Erythroblast (primary cell): ENCODE data around the gene RPL9.
A peak's percentile ranks its signal among the peaks of the same experiment; 100 is the strongest.
"Not testable (repeated sequence)": the region's sequence is repeated elsewhere in the genome, so short reads cannot be mapped to it uniquely, and the experiment has no call there.

ENCODE experiments used
- DNase-seq, 2 experiments: peaks; one replicate each; lab custom pipeline; 2025; lab: John Stamatoyannopoulos, UW
- GATA1 ChIP-seq: IDR thresholded peaks from 2 replicates; pipeline ENCODE4 v1.6.1; 2011; ENCODE audit warnings: low read depth, mild to moderate bottlenecking, control low read depth, low read length, moderate library complexity
- POLR2A ChIP-seq: IDR thresholded peaks from 2 replicates; pipeline ENCODE4 v1.6.1; 2011; ENCODE audit warnings: mild to moderate bottlenecking, low read length

The RPL9 gene

GRCh38 chr4:39458505-39459300 is at the start of gene RPL9, which contains the start of gene LIAS:
RPL9 (minus strand) TSS chr4:39458922; CDS start chr4:39458439, 483 bp downstream.
LIAS (plus strand) TSS chr4:39459056; CDS start chr4:39459118, 62 bp downstream.
- TF ChIP-seq POLR2A (peak; percentile 99), GATA1 (no peak)
- peak; percentile 99 for DNase-seq

- TF ChIP-seq POLR2A (no peak), GATA1 (no peak)
- DNase-seq = no peak
Measured at GRCh38 chr4:39505581-39505980, 46.9 kb upstream of the RPL9 start.

- no peak for DNase-seq
- no peak for TF ChIP-seq POLR2A
- TF ChIP-seq GATA1 = no peak
Measured at GRCh38 chr4:39504538-39504937, 45.8 kb upstream of the RPL9 start.

GRCh38 chr4:39502664-39503035 is 43.9 kb upstream of the RPL9 start:
- not testable (repeated sequence) for DNase-seq

GRCh38 chr4:39502019-39502663 is 43.4 kb upstream of the RPL9 start:
- DNase-seq = peak; percentile 13 to 26
- TF ChIP-seq POLR2A (no peak), GATA1 (no peak)

- DNase-seq = no peak
- TF ChIP-seq GATA1 (no peak), POLR2A (no peak)
Measured at GRCh38 chr4:39498727-39499020, 40.0 kb upstream of the RPL9 start.

GRCh38 chr4:39497909-39498726 is 39.4 kb upstream of the RPL9 start:
- TF ChIP-seq POLR2A (no peak), GATA1 (no peak)
- peak; percentile 10 to 70 for DNase-seq

GRCh38 chr4:39495446-39496213 is 36.9 kb upstream of the RPL9 start:
- TF ChIP-seq POLR2A (no peak), GATA1 (no peak)
- DNase-seq = no peak

GRCh38 chr4:39494354-39494753 is 35.6 kb upstream of the RPL9 start:
- no peak for DNase-seq
- TF ChIP-seq POLR2A (no peak), GATA1 (no peak)

- TF ChIP-seq GATA1 = no peak
- TF ChIP-seq POLR2A = no peak
Measured at GRCh38 chr4:39490322-39490721, 31.6 kb upstream of the RPL9 start.

GRCh38 chr4:39486221-39486804 is 27.6 kb upstream of the RPL9 start:
- TF ChIP-seq POLR2A (no peak), GATA1 (no peak)
- DNase-seq = peak in 1 of 2 experiments; percentile 11

More at GRCh38 chr4:39490322-39490721, 31.6 kb upstream of the RPL9 start:
- DNase-seq = no peak

GRCh38 chr4:39484582-39485272 is 26.0 kb upstream of the RPL9 start:
- DNase-seq = no peak
- TF ChIP-seq POLR2A (no peak), GATA1 (no peak)
